Measurements from ENCODE around the gene RNF26.

The RNF26 gene

DNA sequence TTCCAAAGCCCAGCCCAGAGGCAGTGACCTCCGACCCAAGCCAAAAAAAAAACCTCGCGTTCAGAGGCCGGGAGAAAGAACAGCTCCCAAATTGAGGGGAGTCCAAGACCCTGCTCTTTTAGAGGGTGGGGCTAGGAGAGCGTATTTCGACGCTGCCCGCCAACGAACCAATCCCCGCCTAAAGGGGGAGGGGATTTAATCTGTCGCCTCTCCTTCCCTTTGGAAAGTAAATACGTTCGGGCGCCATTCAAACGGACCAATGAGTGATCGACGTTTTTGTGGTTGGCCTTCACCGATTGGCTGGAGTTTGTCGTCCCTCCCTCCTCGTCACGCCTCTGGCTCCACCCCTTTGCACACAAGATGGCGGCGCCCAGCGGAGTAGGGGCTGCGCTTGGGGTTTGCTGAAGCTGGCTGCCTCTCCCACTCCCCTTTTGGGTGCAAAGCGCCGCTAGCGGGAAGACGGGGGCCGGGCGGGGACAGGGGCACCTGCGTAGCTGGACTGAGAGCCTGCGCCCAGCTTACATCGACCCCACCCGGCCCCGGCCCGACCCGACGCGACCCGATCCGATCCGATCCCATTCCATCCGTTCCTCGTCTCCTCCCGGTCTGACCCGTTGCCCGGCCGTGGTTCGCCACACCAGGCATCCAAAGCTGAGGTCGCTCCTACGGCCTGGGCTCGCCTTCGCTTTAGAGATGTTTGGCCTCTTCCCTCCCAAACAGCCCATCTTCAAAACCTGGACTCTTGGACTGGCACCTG lies at the start of gene RNF26:
TSS of gene RNF26 (plus strand) at position 354 of the 757 bp plus-strand sequence. CDS start 596 bp downstream, outside the sequence.
- peak; percentile 94 for DNase-seq (ENCODE audit: low spot score)

GRCh38 chr11:119285431-119285830 lies 48.9 kb upstream of the RNF26 start:
- no peak for DNase-seq (ENCODE audit: low spot score)

DNA sequence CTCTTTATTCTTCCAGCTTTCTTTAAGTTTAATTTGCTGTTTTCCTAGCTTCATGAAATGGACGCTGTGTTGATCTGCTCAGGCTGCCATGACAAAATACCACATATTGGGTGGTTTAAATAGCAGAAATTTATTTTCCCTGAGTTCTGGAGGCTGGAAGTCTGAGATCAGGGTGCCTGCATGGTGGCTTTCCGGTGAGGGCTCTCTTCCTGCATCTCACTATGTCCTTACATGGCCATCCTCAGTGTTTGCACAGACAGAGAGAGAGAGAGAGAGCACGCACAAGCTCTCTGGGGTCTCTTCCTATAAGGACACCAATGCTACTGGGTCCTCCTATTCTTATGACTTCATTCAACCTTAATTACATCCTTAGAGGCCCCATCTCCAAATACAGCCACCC lies 46.1 kb upstream of the RNF26 start:
- DNase-seq (ENCODE audit: low spot score) = no peak

DNA sequence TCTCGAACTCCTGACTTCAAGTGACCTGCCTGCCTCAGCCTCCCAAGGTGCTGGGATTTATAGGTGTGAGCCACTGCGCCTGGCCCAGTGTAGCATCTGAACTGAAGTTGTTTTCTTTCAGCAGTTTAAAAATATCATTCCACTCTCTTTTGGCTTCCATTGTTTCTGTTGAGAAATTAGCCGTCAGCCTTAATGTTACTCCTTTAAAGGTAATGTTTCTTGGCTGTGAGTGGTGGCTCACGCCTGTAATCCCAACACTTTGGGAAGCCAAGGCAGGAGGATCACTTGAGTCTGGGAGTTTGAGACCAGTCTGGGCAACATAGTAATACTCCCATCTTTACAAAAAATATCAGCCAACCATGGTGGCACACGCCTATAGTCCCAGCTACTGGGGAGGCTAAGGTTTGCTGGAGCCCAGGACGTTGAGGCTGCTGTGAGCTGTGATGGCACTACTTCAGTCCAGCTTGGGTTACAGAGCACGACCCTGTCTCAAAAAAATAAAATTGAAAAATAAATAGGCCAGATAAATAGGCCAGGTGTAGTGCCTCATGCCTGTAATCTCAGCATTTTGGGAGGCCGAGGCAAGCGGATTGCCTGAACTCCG lies 43.3 kb upstream of the RNF26 start:
- no peak for DNase-seq (ENCODE audit: low spot score)

DNA sequence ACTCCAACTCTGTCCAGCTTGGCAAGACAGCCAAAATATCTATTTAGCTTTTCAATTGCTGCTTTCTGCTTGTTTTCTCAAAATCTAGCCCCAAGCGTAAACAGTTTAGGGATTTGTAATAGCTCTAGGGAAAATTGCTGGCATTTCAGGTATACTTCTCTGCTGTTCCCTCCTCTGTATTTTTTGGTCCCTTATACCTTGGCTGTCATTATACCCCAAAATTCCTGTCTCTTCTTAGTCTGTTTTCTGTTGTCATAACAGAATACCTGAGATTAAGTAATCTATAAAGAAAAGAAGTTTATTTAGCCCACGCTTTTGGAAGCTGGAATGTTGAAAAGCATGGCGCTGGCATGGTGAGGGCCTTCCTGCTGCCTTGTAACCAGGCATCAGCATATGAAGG lies 40.9 kb upstream of the RNF26 start:
- DNase-seq (ENCODE audit: low spot score) = no peak

DNA sequence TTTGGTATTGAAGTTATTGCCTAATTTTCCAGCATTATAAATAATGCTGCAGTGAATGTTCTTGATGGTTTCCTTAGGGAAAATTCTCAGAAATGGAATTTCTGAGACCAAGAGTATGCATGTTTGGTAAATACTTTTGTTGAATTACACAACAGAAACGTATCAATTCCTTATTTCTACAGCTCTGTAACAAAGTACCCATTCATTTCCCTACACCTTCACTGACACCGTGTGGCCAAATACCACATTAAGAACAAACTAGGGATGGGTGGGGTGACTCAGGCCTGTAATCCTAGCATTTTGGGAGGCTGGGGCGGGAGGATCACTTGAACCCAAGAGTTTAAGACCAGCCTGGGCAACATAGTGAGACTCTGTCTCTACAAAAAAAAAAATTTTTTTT lies 39.1 kb upstream of the RNF26 start:
- DNase-seq (ENCODE audit: low spot score) = no peak

DNA sequence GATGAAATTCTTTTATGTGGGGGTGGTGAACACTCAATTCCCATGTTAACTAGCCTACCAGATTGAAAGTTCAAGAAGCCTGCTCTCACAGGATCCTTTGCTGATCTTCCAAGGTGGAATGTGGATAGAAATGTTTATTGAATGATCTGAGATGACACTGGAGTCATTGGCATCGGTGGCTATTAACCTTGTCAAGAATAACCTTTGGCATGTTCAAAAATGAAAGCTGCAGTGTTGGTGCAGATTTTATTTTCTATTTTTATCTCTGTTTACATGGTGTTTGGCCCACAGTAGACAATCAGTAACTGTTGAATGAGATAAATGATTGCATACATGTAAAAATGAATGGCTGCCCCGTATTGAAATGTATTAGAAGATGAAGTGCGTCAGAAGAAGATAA lies 36.4 kb upstream of the RNF26 start:
- DNase-seq (ENCODE audit: low spot score) = no peak

DNA sequence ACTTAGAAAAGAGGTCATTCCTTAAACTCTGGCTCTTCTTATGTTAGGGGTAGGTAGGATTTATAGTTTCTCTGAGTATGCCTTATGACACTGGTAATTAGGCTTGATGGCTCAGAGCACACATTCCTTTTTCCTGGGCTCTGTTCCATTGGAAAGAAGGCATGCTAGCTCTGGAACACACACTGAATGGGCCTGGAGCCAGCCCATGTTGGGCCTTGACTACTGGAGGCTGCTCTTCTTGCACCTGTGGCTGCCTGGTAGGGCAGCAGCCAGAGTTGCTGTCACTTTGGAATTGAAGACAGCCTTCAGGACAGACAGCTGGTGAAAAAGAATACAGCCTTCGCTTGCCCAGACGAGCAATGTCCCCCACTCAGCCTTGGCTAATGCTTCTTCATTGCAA lies 35.6 kb upstream of the RNF26 start:
- no peak for DNase-seq (ENCODE audit: low spot score)

- no peak for DNase-seq (ENCODE audit: low spot score)
Observed at GRCh38 chr11:119299416-119299815, 34.9 kb upstream of the RNF26 start.

- DNase-seq (ENCODE audit: low spot score) = no peak
Observed at GRCh38 chr11:119300198-119300964, 33.9 kb upstream of the RNF26 start.

- DNase-seq (ENCODE audit: low spot score) = no peak
Observed at GRCh38 chr11:119303227-119303718, 31.1 kb upstream of the RNF26 start.

DNA sequence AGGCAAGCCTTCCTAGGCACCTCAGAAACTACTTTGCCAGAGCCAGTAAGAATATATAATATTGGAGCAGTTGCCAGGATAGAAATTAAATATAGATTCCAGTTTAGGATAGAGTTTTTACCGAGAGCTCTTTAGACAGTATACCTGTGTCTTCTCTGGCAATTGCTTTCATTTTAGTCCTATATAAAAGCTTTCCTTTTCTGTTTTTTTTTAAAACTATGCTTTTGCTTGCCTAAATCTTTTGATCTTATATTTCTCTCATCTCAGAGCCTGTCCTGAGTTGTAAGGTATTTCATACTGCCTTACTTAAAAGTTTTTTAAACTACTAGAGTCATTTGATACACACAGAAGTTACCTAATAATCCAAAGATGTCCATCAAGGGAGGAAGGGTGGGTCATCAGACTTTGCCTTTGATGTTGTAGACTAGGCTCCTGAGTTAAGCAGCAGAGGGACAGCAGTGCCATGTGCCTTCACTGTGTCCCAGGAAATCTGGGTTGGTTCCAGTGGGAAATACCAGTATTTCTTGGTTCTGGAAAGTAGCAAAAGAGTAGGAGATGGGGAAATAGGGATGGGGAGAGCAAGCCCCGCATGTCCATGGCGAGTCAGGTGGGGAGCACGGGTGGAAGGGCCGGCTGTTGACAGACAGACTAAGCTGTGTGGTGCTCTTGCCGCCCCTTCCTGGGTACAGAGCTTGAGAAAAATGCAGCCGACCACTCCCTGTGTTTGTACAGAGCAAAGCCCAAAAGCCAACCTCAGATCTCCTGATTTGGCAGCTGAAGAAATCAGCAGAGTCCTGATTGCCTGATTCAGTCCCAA lies 28.6 kb upstream of the RNF26 start:
- no peak for DNase-seq (ENCODE audit: low spot score)

DNA sequence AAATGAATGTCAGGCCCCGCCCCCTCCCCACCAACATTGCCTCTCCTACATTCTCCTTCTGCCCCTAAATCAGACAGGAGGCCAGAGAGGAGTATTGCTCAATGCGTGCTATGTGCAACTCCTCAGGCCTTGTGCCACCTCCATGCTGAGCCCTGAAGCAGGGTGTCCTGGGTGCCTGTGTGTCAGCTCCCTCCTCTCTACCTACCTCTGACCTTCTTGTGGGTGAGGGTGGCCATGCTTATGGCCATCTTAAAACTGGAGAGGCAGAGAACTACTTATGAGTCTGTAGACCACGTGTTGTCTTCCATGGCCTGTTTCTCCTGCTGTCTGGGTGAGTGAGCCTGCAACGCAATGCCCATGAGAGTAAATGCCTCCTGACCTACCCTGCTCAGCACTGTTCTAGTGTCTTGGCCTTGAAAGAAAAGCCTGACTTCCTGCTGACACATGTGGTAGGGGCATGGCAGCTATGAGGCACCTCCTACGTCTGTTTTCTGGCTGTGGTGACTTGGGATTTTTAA lies 27.9 kb upstream of the RNF26 start:
- DNase-seq (ENCODE audit: low spot score) = no peak

DNA sequence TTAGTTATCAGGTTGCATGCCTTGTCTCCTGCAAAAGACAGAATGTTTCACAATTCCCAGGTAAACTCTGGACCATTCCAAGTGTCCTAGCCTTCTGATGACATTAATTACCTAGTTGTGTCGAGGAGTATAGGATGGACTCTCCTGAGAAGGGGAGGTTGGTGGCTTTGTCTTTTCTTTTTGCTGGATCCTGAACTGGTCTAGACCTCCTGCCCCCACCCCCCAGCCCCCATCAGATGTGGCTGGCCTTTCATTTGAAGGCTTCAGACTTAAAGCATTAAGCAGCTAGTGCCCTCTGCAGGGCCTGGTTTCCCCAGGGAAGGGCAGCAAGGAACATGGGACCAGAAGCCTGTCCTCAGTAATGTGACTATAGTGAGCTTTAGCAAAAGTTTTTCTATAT lies 27.1 kb upstream of the RNF26 start:
- no peak for DNase-seq (ENCODE audit: low spot score)

DNA sequence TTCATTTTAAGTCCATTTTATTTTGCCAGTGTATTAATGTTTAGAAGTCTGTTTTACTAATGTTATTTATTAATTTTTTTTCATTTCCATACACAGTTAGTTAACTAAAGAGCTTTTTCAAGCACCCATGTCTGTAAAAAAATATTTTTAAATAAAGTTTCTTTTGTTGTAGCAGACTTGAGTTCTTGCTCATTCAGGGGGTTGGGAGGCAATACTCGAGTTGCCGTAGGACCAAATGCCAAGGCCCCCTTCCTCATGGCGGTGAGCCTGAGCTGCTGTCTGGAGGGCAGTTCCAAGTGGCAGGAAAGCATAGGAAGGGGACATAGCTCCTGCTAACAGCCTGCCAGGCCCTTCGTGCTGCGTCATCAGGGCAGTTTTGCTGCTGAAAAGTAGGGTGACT lies 26.4 kb upstream of the RNF26 start:
- DNase-seq (ENCODE audit: low spot score) = no peak

GRCh38 chr11:119309411-119309810 lies 24.9 kb upstream of the RNF26 start:
- no peak for DNase-seq (ENCODE audit: low spot score)

- DNase-seq (ENCODE audit: low spot score) = no peak
Observed at GRCh38 chr11:119309953-119310681, 24.2 kb upstream of the RNF26 start.

GRCh38 chr11:119310682-119311052 lies 23.7 kb upstream of the RNF26 start:
- DNase-seq (ENCODE audit: low spot score) = no peak

- no peak for DNase-seq (ENCODE audit: low spot score)
Observed at GRCh38 chr11:119314726-119315125, 19.6 kb upstream of the RNF26 start.

DNA sequence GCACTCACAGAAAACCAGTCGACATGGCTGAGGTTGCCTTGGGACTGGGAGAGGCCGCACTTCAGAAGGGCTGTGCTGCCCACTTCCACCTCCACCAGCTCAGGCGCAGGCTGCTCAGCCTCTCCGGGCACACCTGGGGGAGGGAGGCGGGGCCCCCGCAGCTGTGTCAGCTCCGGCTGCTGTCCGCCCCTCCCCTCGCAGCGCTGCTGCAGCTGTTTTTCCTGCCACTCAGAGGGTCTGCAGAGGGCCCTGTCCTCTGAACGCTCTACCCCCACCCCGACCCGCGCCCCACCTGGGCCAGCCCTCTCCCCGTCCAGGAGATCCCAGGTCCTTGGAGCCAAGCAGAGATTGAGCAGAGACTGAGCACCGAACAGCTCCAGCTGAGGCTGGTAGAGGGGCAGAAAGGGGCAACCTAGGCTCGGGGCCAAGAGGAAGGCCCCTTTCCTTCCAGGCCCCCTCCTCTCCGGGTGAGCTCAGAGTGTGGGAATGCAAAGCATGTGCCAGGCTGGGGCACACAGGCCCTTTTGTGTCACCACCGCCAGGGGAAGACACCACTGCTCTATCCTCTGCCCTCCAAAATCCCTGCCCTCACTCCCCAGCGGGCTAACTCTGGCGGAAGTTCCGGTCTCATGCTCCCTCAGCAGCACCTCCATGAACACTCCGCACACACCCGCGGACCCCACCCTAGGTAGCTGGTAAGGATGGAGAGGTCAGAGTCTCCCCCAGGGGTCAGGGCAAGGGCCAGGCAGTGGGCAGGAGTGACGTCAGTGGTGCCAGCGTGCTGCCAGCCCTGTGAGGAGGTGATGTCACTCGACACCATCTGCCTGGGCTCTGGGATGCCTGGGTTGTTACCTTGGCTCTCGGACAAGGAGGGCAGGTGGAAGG lies 19.0 kb upstream of the RNF26 start:
- DNase-seq (ENCODE audit: low spot score) = no peak

Measured in left forelimb (tissue), 1 donor.